Liver (tissue), 3 donors: ENCODE results near the gene SRPX2.

Source experiments
- ATF3 ChIP-seq: IDR thresholded peaks from 2 replicates; pipeline ENCODE4 v1.6.1; 2016; ENCODE audit warnings: antibody characterized with exemption
- CTCF ChIP-seq: fragments of 150-350 bp; IDR thresholded peaks from 2 replicates; pipeline ENCODE4 v1.5.1; 2017; ENCODE audit warnings: improper control_type of control experiment, low read depth, low read length; ENCODE audit not compliant: missing input control
- EGR1 ChIP-seq, 2 donors: IDR thresholded peaks; 2 replicates each; pipeline ENCODE4 v1.6.1; 2016 to 2018; ENCODE audit warnings: antibody characterized with exemption in 2 of 2, low read depth in 2 of 2
- HNF4G ChIP-seq: IDR thresholded peaks from 2 replicates; pipeline ENCODE4 v1.6.1; 2016; ENCODE audit warnings: antibody characterized with exemption
- JUND ChIP-seq, 2 donors: IDR thresholded peaks; 2 replicates each; pipeline ENCODE4 v1.6.1; 2016; ENCODE audit warnings: antibody characterized with exemption in 2 of 2
- SP1 ChIP-seq: IDR thresholded peaks from 2 replicates; pipeline ENCODE4 v1.6.1; 2018; ENCODE audit warnings: antibody characterized with exemption, mild to moderate bottlenecking
- TAF1 ChIP-seq: conservative IDR thresholded peaks from 2 replicates; pipeline ENCODE4 v1.6.1; 2016; ENCODE audit warnings: antibody characterized with exemption, mild to moderate bottlenecking
- TF ChIP-seq, protein P1 (sequence below): IDR thresholded peaks from 2 replicates; pipeline ENCODE4 v1.6.1; 2016; ENCODE audit warnings: antibody characterized with exemption
- TF ChIP-seq, protein P2 (sequence below): IDR thresholded peaks from 2 replicates; pipeline ENCODE4 v1.6.1; 2016; ENCODE audit warnings: antibody characterized with exemption, mild to moderate bottlenecking
- donor health status: healthy.
- donor health status: healthy.

DNA sequence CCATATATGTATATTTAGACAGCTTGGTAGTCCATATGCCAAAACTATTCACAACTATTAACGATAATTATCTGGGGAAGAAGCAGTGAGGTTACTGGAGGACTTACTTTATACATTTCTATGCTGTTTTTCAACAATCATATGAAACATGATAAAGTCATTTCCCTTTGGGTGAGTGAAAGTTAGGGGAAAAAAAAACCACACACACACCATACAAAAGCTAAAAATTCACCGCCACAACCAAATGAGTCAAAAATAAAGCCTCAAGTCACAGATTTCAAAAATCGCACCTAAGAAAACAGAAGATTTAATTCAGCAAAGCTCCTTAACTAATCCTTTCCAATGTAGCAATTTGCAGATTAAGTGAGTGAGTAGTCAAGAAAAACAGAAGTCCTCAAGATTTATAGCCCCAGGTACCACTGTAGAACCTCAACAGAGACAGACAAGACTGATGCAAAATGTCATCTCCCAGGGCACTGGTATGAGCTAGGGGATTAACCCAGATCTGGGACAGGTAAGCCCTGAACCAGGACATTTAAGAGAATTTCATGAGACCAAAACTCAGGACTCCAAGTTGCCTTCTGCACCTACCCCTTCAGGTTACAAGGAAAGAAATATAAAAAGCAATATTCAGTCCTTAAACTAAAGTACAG, 52.8 kb downstream of the SRPX2 start:
- TF ChIP-seq CTCF (no peak), EGR1 (IDR thresholded peaks at IDR 0.05; ENCODE audit: low read depth in 2 of 2) (no peak), TAF1 (no peak), ATF3 (no peak), SP1 (no peak), HNF4G (no peak), JUND (IDR thresholded peaks at IDR 0.05) (no peak)
- TF ChIP-seq, protein P1, sequence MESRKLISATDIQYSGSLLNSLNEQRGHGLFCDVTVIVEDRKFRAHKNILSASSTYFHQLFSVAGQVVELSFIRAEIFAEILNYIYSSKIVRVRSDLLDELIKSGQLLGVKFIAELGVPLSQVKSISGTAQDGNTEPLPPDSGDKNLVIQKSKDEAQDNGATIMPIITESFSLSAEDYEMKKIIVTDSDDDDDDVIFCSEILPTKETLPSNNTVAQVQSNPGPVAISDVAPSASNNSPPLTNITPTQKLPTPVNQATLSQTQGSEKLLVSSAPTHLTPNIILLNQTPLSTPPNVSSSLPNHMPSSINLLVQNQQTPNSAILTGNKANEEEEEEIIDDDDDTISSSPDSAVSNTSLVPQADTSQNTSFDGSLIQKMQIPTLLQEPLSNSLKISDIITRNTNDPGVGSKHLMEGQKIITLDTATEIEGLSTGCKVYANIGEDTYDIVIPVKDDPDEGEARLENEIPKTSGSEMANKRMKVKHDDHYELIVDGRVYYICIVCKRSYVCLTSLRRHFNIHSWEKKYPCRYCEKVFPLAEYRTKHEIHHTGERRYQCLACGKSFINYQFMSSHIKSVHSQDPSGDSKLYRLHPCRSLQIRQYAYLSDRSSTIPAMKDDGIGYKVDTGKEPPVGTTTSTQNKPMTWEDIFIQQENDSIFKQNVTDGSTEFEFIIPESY: no peak
- TF ChIP-seq, protein P2, sequence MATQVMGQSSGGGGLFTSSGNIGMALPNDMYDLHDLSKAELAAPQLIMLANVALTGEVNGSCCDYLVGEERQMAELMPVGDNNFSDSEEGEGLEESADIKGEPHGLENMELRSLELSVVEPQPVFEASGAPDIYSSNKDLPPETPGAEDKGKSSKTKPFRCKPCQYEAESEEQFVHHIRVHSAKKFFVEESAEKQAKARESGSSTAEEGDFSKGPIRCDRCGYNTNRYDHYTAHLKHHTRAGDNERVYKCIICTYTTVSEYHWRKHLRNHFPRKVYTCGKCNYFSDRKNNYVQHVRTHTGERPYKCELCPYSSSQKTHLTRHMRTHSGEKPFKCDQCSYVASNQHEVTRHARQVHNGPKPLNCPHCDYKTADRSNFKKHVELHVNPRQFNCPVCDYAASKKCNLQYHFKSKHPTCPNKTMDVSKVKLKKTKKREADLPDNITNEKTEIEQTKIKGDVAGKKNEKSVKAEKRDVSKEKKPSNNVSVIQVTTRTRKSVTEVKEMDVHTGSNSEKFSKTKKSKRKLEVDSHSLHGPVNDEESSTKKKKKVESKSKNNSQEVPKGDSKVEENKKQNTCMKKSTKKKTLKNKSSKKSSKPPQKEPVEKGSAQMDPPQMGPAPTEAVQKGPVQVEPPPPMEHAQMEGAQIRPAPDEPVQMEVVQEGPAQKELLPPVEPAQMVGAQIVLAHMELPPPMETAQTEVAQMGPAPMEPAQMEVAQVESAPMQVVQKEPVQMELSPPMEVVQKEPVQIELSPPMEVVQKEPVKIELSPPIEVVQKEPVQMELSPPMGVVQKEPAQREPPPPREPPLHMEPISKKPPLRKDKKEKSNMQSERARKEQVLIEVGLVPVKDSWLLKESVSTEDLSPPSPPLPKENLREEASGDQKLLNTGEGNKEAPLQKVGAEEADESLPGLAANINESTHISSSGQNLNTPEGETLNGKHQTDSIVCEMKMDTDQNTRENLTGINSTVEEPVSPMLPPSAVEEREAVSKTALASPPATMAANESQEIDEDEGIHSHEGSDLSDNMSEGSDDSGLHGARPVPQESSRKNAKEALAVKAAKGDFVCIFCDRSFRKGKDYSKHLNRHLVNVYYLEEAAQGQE: no peak
